WERI-Rb-1 (cell line): ENCODE measurements around the gene ACTL8.

Experiments used
- DNase-seq: peaks from one replicate; pipeline ENCODE4 v3.0.0-alpha.2; 2020
- H3K27ac ChIP-seq: fragments of 250-450 bp; sonication (Bioruptor Pico); 2 replicates; pipeline ENCODE4 v1.5.1; 2020; ENCODE audit warnings: mild to moderate bottlenecking, moderate library complexity
- H3K27me3 ChIP-seq: fragments of 250-450 bp; sonication (Bioruptor Pico); 2 replicates; pipeline ENCODE4 v1.5.1; 2021; ENCODE audit warnings: mild to moderate bottlenecking, low read depth, moderate library complexity; ENCODE audit not compliant: insufficient read depth, severe bottlenecking
- H3K36me3 ChIP-seq: fragments of 250-450 bp; sonication (Bioruptor Pico); 2 replicates; pipeline ENCODE4 v1.5.1; 2020; ENCODE audit warnings: mild to moderate bottlenecking, moderate library complexity
- H3K4me3 ChIP-seq: 2 replicates; pipeline ENCODE4 v1.5.1; 2011; ENCODE audit warnings: low read depth, mild to moderate bottlenecking, control low read depth, low read length
- H3K9me3 ChIP-seq: fragments of 250-450 bp; sonication (Bioruptor Pico); 2 replicates; pipeline ENCODE4 v1.5.1; 2021; ENCODE audit warnings: mild to moderate bottlenecking, moderate library complexity; ENCODE audit not compliant: severe bottlenecking
- CTCF ChIP-seq: IDR thresholded peaks from 2 replicates; pipeline ENCODE4 v1.5.1; 2011; ENCODE audit warnings: low read depth, mild to moderate bottlenecking, control low read depth, inconsistent platforms, low read length

The ACTL8 gene

GRCh38 chr1:17764591-17764990, 9.5 kb downstream of the ACTL8 start:
- Histone ChIP-seq H3K36me3 (no peaks in the 10 kb centered on the region), H3K4me3 (no peak overlapping the region), H3K27ac (no peak overlapping the region), H3K9me3 (peaks cover 5% of the 10 kb centered on the region), H3K27me3 (no peaks in the 10 kb centered on the region)
- TF ChIP-seq CTCF = no peak
- no peak for DNase-seq

GRCh38 chr1:17765444-17766411, 10.6 kb downstream of the ACTL8 start:
- no peak for TF ChIP-seq CTCF
- DNase-seq = no peak
- Histone ChIP-seq H3K27me3 (no peaks in the 10 kb centered on the region), H3K36me3 (no peaks in the 10 kb centered on the region), H3K27ac (no peak overlapping the region), H3K4me3 (no peak overlapping the region), H3K9me3 (no peaks in the 10 kb centered on the region)

- no peaks in the 10 kb centered on the region for H3K36me3 ChIP-seq
- DNase-seq = no peak
- TF ChIP-seq CTCF = no peak
- H3K9me3 ChIP-seq = no peaks in the 10 kb centered on the region
- H3K4me3 ChIP-seq = no peak overlapping the region
- H3K27me3 ChIP-seq = no peaks in the 10 kb centered on the region
- no peak overlapping the region for H3K27ac ChIP-seq
Measured at GRCh38 chr1:17768651-17769241, 13.6 kb downstream of the ACTL8 start.

- H3K4me3 ChIP-seq = no peak overlapping the region
- no peak for TF ChIP-seq CTCF
- no peak for DNase-seq
- no peaks in the 10 kb centered on the region for H3K36me3 ChIP-seq
- H3K27ac ChIP-seq = no peak overlapping the region
- no peaks in the 10 kb centered on the region for H3K9me3 ChIP-seq
- no peaks in the 10 kb centered on the region for H3K27me3 ChIP-seq
Measured at GRCh38 chr1:17770983-17771382, 15.8 kb downstream of the ACTL8 start.

- no peak for DNase-seq
- no peaks in the 10 kb centered on the region for H3K27me3 ChIP-seq
- H3K27ac ChIP-seq = peak overlapping the region; percentile 89
- no peak for TF ChIP-seq CTCF
- no peaks in the 10 kb centered on the region for H3K9me3 ChIP-seq
- peak overlapping the region; percentile 12; the same call in 1 of the 2 replicates for H3K4me3 ChIP-seq
- H3K36me3 ChIP-seq = no peaks in the 10 kb centered on the region
Measured at GRCh38 chr1:17772615-17773212, 17.6 kb downstream of the ACTL8 start.
